Keratinocyte (primary cell): Measurements from ENCODE around the gene SUGCT. TPM values are rescaled to one million over a fixed set of nuclear protein-coding genes. Genes with fewer than 3 reads are reported as not detected.

Experiments
- DNase-seq: peaks from one replicate; pipeline ENCODE4 v3.0.0-alpha.2; 2011; ENCODE audit warnings: low read depth, missing footprints, low spot score
- FAIRE-seq: peaks from 2 replicates; lab custom pipeline; 2011; peaks lifted over from hg19 to GRCh38; lab: Jason Lieb, UNC
- H2AFZ ChIP-seq: 2 replicates; pipeline ENCODE4 v1.6.0; 2012; ENCODE audit warnings: low read length, control low read depth, inconsistent platforms; ENCODE audit not compliant: control insufficient read depth
- H3K27ac ChIP-seq: 2 replicates; pipeline ENCODE4 v1.5.1; 2011; ENCODE audit warnings: low read length; ENCODE audit not compliant: control insufficient read depth, insufficient read depth
- H3K27me3 ChIP-seq: 3 replicates; pipeline ENCODE4 v1.6.0; 2011; ENCODE audit warnings: low read length; ENCODE audit not compliant: control insufficient read depth, insufficient read depth; ENCODE audit errors: extremely low read depth
- H3K36me3 ChIP-seq, 2 experiments: 2 replicates in 1 of 2; 3 replicates in 1 of 2; pipeline ENCODE4 v1.5.1; 2011; ENCODE audit warnings: low read length in 2 of 2, mild to moderate bottlenecking in 1 of 2; ENCODE audit not compliant: control insufficient read depth in 2 of 2, insufficient read depth in 2 of 2; ENCODE audit errors: extremely low read depth in 1 of 2
- H3K4me1 ChIP-seq: 3 replicates; pipeline ENCODE4 v1.5.1; 2011; ENCODE audit warnings: low read length; ENCODE audit not compliant: control insufficient read depth, insufficient read depth; ENCODE audit errors: extremely low read depth
- H3K4me2 ChIP-seq: 3 replicates; pipeline ENCODE4 v1.6.0; 2011; ENCODE audit warnings: low read depth, low read length; ENCODE audit not compliant: control insufficient read depth, insufficient read depth; ENCODE audit errors: extremely low read depth
- H3K4me3 ChIP-seq, 3 experiments: fragments of 200-600 bp in 1 of 3; sonication (generic) in 1 of 3; 2 replicates in 2 of 3; 3 replicates in 1 of 3; pipeline ENCODE4 v1.5.1; 2011 to 2016; ENCODE audit warnings: low read length in 3 of 3, mild to moderate bottlenecking in 3 of 3, control low read depth in 2 of 3, inconsistent platforms in 1 of 3, low read depth in 1 of 3, mixed read lengths in 1 of 3, mixed run types in 1 of 3, moderate library complexity in 1 of 3; ENCODE audit not compliant: control insufficient read depth in 2 of 3, insufficient read depth in 2 of 3; ENCODE audit errors: extremely low read depth in 1 of 3
- H3K79me2 ChIP-seq: 2 replicates; pipeline ENCODE4 v1.6.0; 2012; ENCODE audit warnings: low read length; ENCODE audit not compliant: control insufficient read depth, insufficient read depth
- H3K9ac ChIP-seq: 3 replicates; pipeline ENCODE4 v1.6.0; 2011; ENCODE audit warnings: low read length; ENCODE audit not compliant: control insufficient read depth, insufficient read depth; ENCODE audit errors: extremely low read depth
- H3K9me1 ChIP-seq: 3 replicates; pipeline ENCODE4 v1.6.0; 2011; ENCODE audit warnings: low read length; ENCODE audit not compliant: control insufficient read depth, insufficient read depth; ENCODE audit errors: extremely low read depth
- H3K9me3 ChIP-seq: 2 replicates; pipeline ENCODE4 v1.5.1; 2012; ENCODE audit warnings: low read depth, low read length; ENCODE audit not compliant: control insufficient read depth
- H4K20me1 ChIP-seq: 3 replicates; pipeline ENCODE4 v1.6.0; 2011; ENCODE audit warnings: low read length; ENCODE audit not compliant: control insufficient read depth, insufficient read depth; ENCODE audit errors: extremely low read depth
- CTCF ChIP-seq, 3 experiments: IDR thresholded peaks in 1 of 3; conservative IDR thresholded peaks in 1 of 3; optimal IDR thresholded peaks in 1 of 3; 2 replicates in 2 of 3; 3 replicates in 1 of 3; pipeline versions ENCODE3 to v1.5.1; 2011; ENCODE audit warnings: low read length in 3 of 3, mild to moderate bottlenecking in 3 of 3, moderate library complexity in 2 of 3, control low read depth in 1 of 3, inconsistent platforms in 1 of 3; ENCODE audit not compliant: insufficient read depth in 2 of 3; ENCODE audit errors: extremely low read depth in 1 of 3
- EZH2 ChIP-seq: IDR thresholded peaks from one replicate; pipeline ENCODE4 v1.6.1; 2012; ENCODE audit warnings: inconsistent platforms, mild to moderate bottlenecking, low read length, moderate library complexity
- dilution Hi-C: fragments of 300-500 bp; cut with MboI; formaldehyde crosslinking; loops from one replicate; pipeline ENCODE4 v1.7.0; 2020; ENCODE audit warnings: low sequenced_read_pairs; ENCODE audit not compliant: extremely low pct_ligation_motif_present
- polyA plus RNA-seq, 5 experiments: library from polyadenylated mRNA; depleted of rRNA in 3 of 5; stranded (reverse) in 3 of 5; stranded (forward) in 1 of 5; unstranded in 1 of 5; fragments of >200 nt; gene quantifications; 1 replicate in 1 of 5; 2 replicates in 3 of 5; 3 replicates in 1 of 5; pipeline versions ENCODE4 v1.2.1 to v1.2.3, GENCODE V29; 2011 to 2012; ENCODE audit warnings: missing spikeins in 2 of 5, low read depth in 1 of 5, low replicate concordance in 1 of 5

SUGCT gene
- polyA plus RNA-seq, 1 donor (not counting 4 experiments of a cell fraction or from before 2014, with no cell fraction given): 134 TPM

DNA sequence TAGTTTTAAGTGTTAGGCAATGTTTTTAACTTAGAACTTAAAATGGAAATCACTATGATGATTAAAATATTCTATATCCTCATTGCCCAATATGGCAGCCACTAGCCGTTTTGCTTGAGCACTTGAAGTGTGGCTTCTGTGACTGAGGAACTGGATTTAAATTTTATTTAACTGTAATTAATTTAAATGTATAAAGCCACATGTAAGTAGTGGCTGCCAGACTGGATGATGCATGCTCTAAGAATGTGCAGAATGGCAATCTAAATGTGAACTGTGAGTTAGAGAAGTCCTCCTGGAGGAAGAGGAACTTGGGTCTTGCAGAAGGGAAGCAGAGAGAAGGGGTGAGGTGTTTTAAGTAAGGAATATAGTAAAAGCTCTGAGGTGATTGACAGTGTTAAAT lies 451.4 kb downstream of the SUGCT start:
- Histone ChIP-seq H3K36me3 (no peaks in the 10 kb centered on the region), H3K9me3 (no peaks in the 10 kb centered on the region), H3K9me1 (no peaks in the 10 kb centered on the region), H3K27me3 (no peaks in the 10 kb centered on the region), H3K4me3 (no peak overlapping the region), H4K20me1 (no peaks in the 10 kb centered on the region), H3K27ac (no peak overlapping the region), H3K9ac (no peak overlapping the region), H3K79me2 (no peaks in the 10 kb centered on the region), H2AFZ (no peak overlapping the region), H3K4me2 (no peak overlapping the region), H3K4me1 (peaks cover 6% of the 10 kb centered on the region)
- no peak for TF ChIP-seq CTCF (optimal IDR thresholded peaks at IDR 0.05 in 1 of 3, IDR thresholded peaks at IDR 0.05 in 1 of 3, conservative IDR thresholded peaks at IDR 0.05 in 1 of 3; ENCODE audit: extremely low read depth in 1 of 3, insufficient read depth in 2 of 3, low read length in 3 of 3)
- TF ChIP-seq EZH2: no peak
- dilution Hi-C loops: no loop called here
- peak; percentile 73 for FAIRE-seq
- peak; percentile 21 for DNase-seq

GRCh38 chr7:40587419-40587818 lies 452.6 kb downstream of the SUGCT start:
- no peaks in the 10 kb centered on the region for H3K9me3 ChIP-seq
- H3K79me2 ChIP-seq: no peaks in the 10 kb centered on the region
- no peaks in the 10 kb centered on the region for H3K36me3 ChIP-seq
- H3K9ac ChIP-seq: no peak overlapping the region
- no peaks in the 10 kb centered on the region for H3K27me3 ChIP-seq
- H4K20me1 ChIP-seq: no peaks in the 10 kb centered on the region
- H2AFZ ChIP-seq: no peak overlapping the region
- no peaks in the 10 kb centered on the region for H3K9me1 ChIP-seq
- H3K4me1 ChIP-seq: peaks cover 6% of the 10 kb centered on the region
- H3K27ac ChIP-seq: no peak overlapping the region
- FAIRE-seq (no peak), DNase-seq (no peak)
- H3K4me2 ChIP-seq: no peak overlapping the region
- H3K4me3 ChIP-seq: no peak overlapping the region
- dilution Hi-C loops: no loop called here
- TF ChIP-seq CTCF (optimal IDR thresholded peaks at IDR 0.05 in 1 of 3, IDR thresholded peaks at IDR 0.05 in 1 of 3, conservative IDR thresholded peaks at IDR 0.05 in 1 of 3; ENCODE audit: extremely low read depth in 1 of 3, insufficient read depth in 2 of 3, low read length in 3 of 3) (no peak), EZH2 (no peak)
